Myocyte (in vitro differentiated cells): ENCODE measurements around the gene FILIP1L. TPM values are rescaled to one million over a fixed set of nuclear protein-coding genes. Genes with fewer than 3 reads are reported as not detected.
"Not testable (repeated sequence)": the region's sequence is repeated elsewhere in the genome, so short reads cannot be mapped to it uniquely, and the experiment has no call there.

ENCODE experiments used
- DNase-seq: peaks from one replicate; pipeline ENCODE4 v3.0.0-alpha.2; 2012; ENCODE audit warnings: low read depth
- total RNA-seq: library from RNA; depleted of rRNA; stranded (reverse); fragments of >200 nt; gene quantifications from 2 replicates; pipeline ENCODE4 v1.2.3, GENCODE V29; 2014

The FILIP1L gene
- total RNA-seq, 1 donor from 2014 or later: 10.8 TPM

GRCh38 chr3:99851955-99852354 is 262.3 kb downstream of the FILIP1L start:
- DNase-seq: no peak

GRCh38 chr3:99850608-99851007 is 263.7 kb downstream of the FILIP1L start:
- no peak for DNase-seq

DNA sequence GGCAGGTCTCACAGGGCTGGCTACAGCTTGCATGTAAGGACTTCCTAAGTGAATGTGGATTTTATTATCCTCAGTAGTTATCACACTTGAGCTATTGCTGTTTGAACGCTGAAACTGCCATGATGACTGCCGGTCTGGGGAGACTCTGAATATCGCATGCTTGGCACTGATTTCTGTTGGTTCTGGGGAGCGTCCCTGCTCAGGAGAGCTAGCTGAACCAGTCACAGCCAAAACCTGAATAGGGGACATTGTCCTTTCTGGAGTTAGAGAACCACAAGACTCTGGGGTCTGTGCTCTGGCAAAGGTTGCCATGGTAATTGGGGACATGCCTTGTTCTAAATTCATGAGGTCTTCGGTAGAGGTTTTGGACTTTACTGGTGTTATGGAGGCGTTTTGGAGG is 265.9 kb downstream of the FILIP1L start:
- no peak for DNase-seq

DNA sequence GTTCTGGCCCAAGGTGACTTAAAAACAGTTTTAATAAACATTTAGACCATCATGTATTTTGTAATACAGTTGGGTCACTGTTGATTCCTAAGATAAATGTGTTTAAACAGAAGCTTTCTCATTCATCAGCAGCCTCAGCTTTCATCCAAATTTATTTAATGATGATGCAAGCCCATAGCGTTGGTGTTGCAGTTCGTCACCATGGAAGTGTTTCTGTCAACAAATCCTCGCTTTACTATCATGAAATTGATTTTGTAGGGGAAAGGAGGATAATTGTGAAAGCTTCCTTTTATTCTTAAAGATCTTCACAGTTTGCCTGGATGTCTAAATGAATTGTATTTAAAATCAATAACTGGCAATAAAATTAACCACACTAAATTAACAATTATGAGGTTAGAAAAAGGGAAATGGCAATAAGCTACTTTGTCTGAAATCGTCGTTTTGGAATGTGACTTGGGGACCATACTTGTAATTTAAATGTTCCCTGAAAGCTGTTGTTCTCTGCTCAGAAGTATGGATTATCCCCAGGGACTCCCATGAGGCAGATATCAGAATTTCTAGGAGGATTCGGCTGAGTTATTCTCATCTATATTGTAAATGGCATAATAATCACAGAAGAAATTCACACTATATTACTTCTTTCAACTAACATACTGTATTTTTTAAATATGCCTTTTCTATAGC is 267.7 kb downstream of the FILIP1L start:
- DNase-seq: no peak

- no peak for DNase-seq
Observed at GRCh38 chr3:99845999-99846398, 268.3 kb downstream of the FILIP1L start.

GRCh38 chr3:99845331-99845730 is 269.0 kb downstream of the FILIP1L start:
- no peak for DNase-seq

DNA sequence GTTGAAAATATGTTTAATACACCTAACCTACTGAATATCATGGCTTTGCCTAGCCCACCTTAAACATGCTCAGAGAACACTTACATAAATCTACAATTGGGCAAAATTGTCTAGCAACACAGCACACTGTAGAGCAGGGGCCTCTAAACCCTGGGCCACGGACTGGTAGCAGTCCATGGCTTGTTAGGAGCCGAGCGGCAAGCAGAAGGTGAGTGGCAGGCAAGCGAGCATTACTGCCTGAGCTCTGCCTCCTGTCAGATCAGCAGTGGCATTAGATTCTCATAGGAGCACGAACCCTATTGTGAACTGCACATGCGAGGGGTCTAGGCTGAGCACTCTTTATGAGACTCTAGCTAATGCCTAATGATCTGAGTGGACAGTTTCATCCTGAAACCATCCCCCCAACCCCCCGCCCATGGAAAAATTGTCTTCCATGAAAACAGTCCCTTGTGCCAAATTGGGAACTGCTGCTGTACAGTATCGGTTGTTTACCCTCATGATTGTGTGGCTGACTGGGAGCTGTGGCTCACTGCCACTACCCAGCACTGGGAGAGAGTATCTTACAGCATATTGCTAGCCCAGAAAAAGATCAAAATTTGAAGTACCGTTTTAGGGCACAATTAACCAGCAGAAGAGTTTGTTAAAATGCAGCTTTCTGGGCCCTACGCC is 270.6 kb downstream of the FILIP1L start:
- DNase-seq: no peak

DNA sequence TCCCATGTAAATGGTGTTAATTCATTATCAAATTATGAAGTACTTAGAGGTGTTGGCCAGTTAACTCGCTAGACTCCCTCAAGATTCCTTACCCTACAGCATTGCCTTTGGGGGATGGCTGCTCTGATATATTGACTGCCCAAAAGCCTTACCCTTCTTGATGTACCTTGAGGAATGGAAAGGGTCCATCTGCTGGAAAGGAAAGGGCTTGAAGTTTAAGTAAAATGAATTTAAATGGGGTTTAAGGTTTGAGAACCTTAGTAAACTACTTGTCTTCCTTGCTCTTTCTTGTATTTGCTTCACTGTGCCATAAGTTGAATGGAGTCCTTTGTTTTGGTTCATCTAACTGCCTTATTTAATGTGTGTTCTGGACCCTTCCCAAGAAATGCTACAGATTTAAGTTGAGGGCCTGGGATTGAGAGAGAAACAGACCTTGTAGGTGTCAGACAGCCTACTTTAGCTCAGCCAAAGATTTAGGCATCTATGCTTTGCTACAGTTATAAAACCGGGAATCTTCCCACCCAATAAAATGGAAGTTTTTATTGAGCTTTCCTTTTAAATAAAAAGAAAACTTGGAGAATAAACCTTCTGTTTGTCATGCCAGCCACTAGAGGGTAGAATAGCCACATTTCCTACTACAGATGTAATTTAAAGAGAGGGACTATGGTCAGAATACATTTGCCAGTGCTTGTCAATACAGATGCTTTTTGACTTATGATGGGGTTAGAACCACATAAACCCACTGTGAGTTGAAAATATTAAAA is 271.3 kb downstream of the FILIP1L start:
- peak; percentile 59 for DNase-seq

GRCh38 chr3:99841949-99842348 is 272.4 kb downstream of the FILIP1L start:
- DNase-seq: not testable (repeated sequence)

DNA sequence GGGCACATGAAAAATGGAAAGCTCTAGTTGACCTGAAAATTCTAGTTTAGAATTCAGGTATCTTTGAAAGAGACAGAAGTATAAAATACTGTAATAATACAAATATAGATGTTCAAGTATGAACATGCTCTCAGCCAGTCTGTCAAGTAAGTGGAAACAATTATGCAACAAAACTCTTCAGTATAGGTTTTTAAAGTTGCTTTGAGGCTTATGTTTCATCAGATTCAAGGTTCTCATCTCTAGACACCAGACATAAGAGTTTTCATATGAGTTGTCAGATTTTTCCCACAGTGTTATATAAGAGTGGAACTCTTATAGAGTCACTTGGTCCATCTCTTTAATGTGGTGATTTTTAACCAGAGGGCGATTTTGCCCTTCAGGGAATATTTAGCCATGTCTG is 274.7 kb downstream of the FILIP1L start:
- no peak for DNase-seq

DNA sequence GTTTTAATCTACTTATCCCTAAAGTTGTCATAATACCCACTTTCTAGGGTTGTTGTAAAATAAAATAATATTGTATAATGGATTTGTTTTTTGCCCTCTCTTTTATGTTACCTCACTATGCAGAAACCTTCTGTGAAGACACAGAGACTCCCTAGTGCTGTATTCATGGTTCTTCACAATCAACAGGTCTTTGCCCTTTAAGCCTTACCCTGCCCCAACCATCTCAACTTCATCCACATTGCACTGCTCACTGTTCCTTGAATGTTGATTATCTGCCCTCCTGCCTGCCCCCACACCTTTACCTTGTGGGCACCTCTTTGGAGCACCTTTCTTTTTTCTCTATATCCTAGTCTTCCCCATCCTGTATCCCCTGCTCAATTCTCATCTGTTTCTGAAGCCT is 275.5 kb downstream of the FILIP1L start:
- no peak for DNase-seq

GRCh38 chr3:99837715-99838114 is 276.6 kb downstream of the FILIP1L start:
- DNase-seq: no peak

- DNase-seq: no peak
Observed at GRCh38 chr3:99836681-99837080, 277.6 kb downstream of the FILIP1L start.

- no peak for DNase-seq
Observed at GRCh38 chr3:99834211-99834957, 279.9 kb downstream of the FILIP1L start.

DNA sequence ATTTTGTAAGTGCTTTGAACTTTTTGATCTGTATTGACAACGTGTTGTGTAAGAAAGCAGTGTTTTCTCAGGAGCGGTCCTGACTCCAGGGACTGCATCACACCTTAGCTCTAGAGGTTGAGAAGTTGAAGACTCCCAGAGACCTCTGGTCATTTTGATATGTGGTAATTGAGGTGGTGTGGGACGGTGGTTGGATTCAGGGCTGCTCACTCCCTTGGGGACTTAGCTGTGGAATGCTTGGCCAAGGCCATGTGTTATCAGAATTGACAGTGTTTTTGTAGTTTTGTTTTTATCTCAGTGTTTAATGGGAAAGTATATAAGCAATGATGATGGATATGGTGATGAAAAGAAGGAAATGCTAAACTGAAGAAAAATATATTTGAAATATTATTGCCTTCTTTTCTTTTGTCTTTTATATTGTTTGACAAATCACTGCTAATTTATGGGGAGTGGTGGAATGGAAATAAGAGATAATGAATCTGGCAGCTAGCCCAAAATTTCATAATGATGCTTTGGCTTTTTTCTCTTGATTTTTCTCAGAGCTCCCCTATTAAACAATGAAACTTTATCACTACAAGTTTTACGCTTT is 280.6 kb downstream of the FILIP1L start:
- DNase-seq: peak; percentile 33

DNA sequence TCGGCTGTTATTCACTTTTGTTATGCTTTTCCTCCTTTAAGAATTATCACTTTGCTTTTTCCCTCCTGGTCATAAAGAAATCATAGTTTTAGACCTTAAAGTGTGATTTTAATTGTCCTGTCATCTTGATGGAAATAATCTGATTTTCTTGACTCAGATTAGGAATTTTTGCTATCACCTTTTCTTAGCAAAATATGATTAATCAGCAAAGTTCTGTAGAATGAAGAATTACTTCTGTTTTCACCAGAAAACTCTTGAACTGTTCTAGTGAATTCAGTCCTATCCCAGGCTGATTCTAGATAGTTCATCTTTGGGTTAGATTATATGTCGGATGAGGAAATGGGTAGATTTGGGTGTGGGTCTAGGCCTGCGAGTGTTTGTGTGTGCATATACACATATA is 284.5 kb downstream of the FILIP1L start:
- no peak for DNase-seq

DNA sequence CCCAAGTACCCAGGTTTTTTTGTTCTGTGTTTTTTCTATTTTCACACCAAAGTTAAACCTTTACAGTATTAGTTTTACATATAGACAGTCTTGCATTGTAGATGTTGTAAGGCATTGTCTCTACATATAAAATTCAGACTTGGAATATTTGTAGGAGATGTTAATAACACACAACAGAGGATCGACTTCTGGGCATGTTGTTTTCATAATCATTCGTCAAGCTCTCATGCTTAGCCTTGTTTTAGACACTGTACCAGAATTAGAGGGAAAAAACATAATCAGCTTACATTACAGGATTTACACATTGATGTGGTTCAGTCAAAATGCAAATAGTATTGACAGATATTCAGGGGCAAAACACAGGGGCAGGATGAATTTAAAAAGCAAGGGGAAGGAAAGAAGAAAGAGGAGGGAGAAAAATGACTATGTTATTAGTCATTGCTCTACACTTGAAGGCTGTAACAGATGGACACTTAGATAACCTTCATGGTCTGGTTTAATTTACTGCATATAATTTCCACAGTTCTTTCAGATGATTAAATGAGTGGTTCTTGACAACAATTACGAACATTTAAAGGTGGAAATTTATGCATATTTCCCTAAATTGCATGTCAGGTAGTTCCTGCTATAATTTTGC is 289.2 kb downstream of the FILIP1L start:
- peak; percentile 39 for DNase-seq

DNA sequence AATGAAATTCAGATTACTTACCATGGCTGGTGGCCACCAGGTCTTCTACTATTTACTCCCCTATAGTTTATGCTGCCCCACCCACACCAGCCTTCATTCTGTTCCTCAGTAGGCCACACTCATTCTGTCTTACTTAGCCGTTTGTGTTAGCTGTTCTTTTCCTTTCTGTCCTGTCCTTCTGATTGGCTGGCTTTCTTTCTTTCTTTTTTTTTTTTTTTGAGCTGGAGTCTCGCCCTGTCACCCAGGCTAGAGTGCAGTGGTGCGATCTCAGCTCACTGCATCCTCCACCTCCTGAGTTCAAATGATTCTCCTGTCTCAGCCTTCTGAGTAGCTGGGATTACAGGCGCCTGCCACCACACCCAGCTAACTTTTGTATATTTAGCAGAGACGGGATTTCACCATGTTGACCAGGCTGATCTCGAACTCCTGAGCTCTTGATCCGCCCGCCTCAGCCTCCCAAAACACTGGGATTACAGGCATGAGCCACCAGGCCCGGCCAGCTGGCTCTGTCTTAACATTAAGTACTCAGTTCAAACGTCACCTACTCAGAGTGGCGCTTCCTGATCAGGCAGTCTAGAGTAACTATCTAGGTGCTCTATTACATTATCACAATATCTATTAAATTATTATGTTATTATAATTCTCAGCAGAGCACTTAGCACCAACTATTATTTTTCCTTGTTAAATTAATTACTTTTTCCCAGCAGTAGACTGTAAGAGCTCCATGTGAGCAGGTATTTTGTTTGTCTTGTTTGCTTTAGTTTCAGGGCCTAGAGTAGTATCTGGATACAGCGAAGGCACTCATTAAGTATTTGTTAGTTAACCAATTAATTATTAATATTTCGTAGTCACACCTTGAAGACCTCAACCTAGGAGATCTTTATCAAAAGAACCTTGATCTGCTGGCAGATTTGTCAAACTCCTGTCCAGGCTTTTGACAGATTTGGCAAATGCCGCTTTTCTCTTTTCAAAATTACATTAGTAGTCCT is 290.3 kb downstream of the FILIP1L start:
- no peak for DNase-seq

GRCh38 chr3:99818818-99819217 is 295.5 kb downstream of the FILIP1L start:
- DNase-seq: no peak
